ENCODE data around the gene HPN. TPM values are rescaled to one million over a fixed set of nuclear protein-coding genes. Genes with fewer than 3 reads are reported as not detected.
A peak's percentile ranks its signal among the peaks of the same experiment; 100 is the strongest.
"Not testable (repeated sequence)": the region's sequence is repeated elsewhere in the genome, so short reads cannot be mapped to it uniquely, and the experiment has no call there.

Gene HPN
- total and polyA plus RNA-seq, 2 donors, result 0.73 TPM; not detected in 1

DNA sequence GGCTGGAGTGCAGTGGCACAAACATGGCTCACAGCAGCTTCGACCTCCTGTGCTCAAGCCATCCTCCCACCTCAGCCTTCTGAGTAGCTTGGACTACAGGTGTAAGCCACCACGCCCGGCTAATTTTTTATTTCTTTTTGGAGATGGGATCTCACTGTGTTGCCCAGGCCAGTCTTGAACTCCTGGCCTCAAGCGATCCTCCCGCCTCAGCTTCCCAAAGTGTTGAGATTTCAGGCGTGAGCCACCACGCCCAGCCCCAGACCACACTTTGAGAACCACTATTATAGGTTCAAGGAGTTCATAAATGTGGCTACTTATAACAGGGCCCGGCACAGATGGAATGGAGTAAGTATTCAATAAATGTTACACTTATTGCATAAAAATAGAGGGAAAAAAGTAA, 14.5 kb upstream of the HPN start:
- DNase-seq (ENCODE audit: extremely low spot score), result no peak
- Histone ChIP-seq H3K4me1 (ENCODE audit: insufficient read depth) (peaks cover 2% of the 10 kb centered on the region), H3K27ac (ENCODE audit: low read depth) (no peak overlapping the region), H3K4me3 (ENCODE audit: low read depth, low read length) (no peak overlapping the region), H3K36me3 (ENCODE audit: insufficient read depth) (peaks cover 11% of the 10 kb centered on the region)
- 87% methylated on average over 8 of the region's 8 CpGs for WGBS

DNA sequence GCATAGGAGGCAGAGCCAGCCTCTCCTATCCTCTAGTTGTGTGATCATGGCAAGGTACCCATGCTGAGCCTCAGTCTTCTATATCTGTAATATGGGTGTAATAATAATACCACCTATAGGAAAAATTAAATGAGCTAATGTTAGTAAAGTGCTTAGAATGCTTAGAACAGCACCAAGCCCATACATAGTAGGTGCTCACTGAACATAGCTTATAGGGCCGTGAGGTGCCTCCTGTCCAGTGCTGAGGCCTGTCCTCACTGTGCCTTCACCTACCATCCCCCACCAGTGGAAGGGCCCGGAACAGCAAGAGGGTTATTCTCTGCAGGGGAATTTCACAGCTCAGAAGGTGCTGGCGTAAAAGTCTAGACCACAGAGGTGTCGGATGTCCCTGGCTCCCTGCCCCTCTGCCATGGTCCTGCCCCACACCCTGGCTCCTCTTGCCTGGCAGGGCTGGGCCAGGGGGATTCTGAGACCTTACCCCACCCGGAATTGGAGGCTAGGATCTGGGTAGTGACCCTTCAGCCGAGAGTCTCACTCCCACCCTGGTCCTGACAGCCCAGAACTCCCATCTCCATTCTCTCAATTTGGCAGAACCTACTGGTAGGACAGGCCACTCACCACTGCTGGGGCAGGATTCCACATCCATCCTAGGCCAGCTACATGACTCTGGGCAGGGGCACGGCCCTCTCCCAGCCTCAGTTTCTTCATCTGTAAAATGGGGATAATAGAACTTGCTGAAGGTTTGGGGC, 13.5 kb upstream of the HPN start:
- Histone ChIP-seq H3K4me1 (ENCODE audit: insufficient read depth) (peaks cover 2% of the 10 kb centered on the region), H3K4me3 (ENCODE audit: low read depth, low read length) (no peak overlapping the region), H3K36me3 (ENCODE audit: insufficient read depth) (peaks cover 7% of the 10 kb centered on the region), H3K27ac (ENCODE audit: low read depth) (no peak overlapping the region)
- DNase-seq (ENCODE audit: extremely low spot score), result no peak
- WGBS, result 83% methylated on average over 7 of the region's 7 CpGs

DNA sequence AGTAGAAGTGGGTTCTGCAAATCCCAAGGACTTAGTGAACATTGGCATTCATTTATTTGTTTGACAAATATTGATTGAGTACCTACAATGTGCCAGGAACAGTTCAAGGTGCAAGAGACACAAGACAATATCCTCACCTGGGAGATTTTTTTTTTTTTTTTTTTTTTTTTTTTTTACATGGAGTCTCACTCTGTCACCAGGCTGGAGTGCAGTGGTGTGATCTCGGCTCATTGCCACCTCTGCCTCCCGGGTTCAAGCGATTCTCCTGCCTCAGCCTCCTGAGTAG, 13.0 kb upstream of the HPN start:
- H3K4me3 ChIP-seq (ENCODE audit: low read depth, low read length); H3K36me3 ChIP-seq (ENCODE audit: insufficient read depth); H3K27ac ChIP-seq (ENCODE audit: low read depth); DNase-seq (ENCODE audit: extremely low spot score); H3K4me1 ChIP-seq (ENCODE audit: insufficient read depth): not testable (repeated sequence)
- WGBS, result 93% methylated on average over 3 of the region's 3 CpGs

DNA sequence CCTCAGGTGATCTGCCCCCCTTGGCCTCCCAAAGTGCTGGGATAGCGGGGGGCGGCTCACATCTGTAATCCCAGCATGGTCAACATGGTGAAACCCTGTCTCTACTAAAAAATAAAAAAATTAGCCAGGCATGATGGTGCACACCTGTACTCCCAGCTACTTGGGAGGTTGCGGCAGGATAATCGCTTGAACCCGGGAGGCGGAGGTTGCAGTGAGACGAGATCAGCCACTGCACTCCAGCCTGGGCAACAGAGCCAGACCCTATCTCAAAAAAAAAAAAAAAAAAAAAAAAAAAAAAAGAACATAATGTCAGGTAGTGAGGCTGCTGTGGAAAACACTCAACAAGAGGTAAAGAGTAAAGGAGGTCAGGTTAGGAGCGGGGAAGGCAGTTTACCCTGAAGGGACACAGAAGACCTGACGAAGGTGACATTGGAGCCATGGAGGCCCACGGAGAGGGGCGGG, 12.2 kb upstream of the HPN start:
- not testable (repeated sequence) for H3K27ac ChIP-seq (ENCODE audit: low read depth)
- WGBS, result 72% methylated on average over 11 of the region's 11 CpGs

DNA sequence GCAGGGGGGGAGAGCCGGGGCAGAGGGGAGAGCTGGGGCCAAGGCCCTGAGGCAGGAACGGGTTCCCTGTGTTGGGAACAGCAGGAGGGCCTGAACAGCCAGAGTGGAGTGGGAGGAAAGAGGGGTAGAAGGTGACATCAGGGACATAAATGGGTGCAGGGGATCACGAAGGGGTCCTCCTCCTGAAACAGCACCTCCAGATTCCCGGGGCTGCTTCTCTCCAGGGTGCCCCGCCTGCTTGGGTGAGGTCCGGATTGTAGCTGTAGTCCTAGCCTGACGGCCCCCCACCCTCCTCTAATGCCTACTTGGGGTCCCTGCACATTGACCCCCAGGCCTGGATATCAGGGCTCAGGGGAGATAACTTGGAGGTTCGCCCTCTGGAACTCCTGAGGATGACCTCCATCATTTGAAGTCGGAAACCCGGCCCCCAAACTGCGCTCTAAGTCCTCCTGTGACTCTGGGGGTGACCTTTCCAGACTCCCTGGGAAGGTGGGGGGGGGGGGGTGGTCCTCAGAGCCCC, 11.7 kb upstream of the HPN start:
- Histone ChIP-seq H3K4me1 (ENCODE audit: insufficient read depth) (peaks cover 2% of the 10 kb centered on the region), H3K4me3 (ENCODE audit: low read depth, low read length) (peak overlapping the region; percentile 75), H3K27ac (ENCODE audit: low read depth) (no peak overlapping the region), H3K36me3 (ENCODE audit: insufficient read depth) (peaks cover 1% of the 10 kb centered on the region)
- DNase-seq (ENCODE audit: extremely low spot score), result no peak
- 15% methylated on average over 11 of the region's 11 CpGs for WGBS

More for the DNA sequence above, 12.2 kb upstream of the HPN start:
- H3K36me3 ChIP-seq (ENCODE audit: insufficient read depth); H3K4me3 ChIP-seq (ENCODE audit: low read depth, low read length); H3K4me1 ChIP-seq (ENCODE audit: insufficient read depth); DNase-seq (ENCODE audit: extremely low spot score): not testable (repeated sequence)

DNA sequence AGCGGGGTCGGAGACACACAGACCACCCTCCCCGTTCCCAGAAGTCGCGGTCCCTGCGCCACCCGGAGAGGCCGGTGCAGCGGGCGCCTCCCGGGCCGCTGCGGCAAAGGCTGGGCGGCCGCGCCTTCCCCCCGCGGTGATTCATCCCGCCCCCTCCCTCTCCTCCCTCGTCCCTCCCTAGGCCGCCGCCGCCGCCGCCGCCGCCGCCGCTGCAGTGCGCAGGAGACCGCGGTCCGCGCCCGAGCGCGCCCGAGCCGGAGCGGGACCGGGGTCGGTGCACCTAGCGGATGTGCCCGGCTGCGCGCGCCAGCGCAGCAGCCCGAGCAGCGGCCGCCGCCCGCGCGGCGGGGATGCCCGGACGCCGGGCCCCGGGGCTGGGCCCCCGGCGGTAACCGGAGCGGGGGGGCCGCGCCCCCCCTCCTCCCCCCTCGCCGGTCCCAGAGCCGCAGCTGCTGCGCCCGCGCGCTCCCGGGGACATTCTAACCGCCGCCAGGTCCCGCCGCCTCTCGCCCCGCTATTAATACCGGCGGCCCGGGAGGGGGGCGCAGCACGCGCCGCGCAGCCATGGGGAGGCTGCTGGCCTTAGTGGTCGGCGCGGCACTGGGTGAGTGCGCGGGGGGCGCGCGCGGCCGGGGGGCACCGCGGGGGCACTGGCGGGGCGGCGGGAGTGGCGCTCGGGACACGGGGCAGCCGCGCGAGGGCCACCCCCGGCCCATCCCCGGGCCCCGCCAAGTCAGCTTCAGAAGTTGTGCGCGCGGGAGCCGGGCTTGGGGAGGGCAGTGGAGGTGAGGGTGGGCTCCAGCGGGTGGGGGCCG, 11.1 kb upstream of the HPN start, which contains the start of gene SCN1B:
TSS of gene SCN1B (plus strand) at position 214 of the 815 bp plus-strand sequence. CDS start at position 565, 351 bp downstream.
- Histone ChIP-seq H3K36me3 (ENCODE audit: insufficient read depth) (no peaks in the 10 kb centered on the region), H3K27ac (ENCODE audit: low read depth) (no peak within 1 kb of the TSS), H3K4me1 (ENCODE audit: insufficient read depth) (peaks cover 2% of the 10 kb centered on the region), H3K4me3 (ENCODE audit: low read depth, low read length) (peak within 1 kb of the TSS; percentile 75)
- DNase-seq (ENCODE audit: extremely low spot score), result no peak
- under 1% methylated on average over 117 of the region's 118 CpGs for WGBS

DNA sequence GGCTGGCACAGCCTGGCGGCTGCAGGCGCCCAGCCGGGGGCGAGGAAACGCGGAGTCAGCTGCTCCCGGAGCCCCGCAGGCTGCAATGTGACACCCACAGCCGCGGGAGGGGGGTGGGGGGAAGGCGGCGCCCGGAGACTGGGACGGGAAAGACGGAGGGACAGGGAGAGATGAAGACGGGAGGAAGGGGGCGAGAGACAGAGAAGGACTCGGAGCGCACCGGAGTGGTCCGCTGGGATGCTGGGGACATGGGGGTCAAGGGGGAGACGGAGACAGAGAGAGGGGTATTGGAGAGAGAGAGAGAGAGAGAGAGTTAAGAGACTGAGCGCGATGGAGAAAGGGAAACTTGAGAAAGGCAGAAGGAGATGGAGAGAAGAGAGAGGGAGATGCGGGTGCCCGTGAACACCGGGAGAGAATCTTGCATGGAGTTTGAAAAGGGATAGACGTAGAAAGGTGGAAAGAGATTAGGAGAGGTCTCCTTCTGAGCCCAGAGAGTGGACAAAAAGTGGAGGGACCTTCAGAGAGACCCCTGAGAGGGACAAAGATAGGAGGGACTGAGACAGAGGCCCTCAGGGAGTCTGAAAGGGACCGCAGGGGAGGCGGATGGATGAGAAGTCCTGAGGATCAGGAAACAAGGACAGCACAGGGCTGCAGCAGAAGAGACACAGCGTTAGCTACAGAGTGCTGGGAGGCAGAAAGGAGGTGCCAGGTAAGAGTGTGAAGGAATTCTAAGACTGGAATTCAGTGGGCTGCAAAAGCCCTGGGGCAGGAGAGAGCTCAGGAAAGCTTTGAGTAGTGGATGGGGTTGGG, 10.2 kb upstream of the HPN start:
- no peak for DNase-seq (ENCODE audit: extremely low spot score)
- H3K36me3 ChIP-seq (ENCODE audit: insufficient read depth), result no peaks in the 10 kb centered on the region
- H3K4me3 ChIP-seq (ENCODE audit: low read depth, low read length), result peak overlapping the region; percentile 75
- H3K4me1 ChIP-seq (ENCODE audit: insufficient read depth), result peaks cover 2% of the 10 kb centered on the region
- H3K27ac ChIP-seq (ENCODE audit: low read depth), result no peak overlapping the region
- 7% methylated on average over 31 of the region's 31 CpGs for WGBS

DNA sequence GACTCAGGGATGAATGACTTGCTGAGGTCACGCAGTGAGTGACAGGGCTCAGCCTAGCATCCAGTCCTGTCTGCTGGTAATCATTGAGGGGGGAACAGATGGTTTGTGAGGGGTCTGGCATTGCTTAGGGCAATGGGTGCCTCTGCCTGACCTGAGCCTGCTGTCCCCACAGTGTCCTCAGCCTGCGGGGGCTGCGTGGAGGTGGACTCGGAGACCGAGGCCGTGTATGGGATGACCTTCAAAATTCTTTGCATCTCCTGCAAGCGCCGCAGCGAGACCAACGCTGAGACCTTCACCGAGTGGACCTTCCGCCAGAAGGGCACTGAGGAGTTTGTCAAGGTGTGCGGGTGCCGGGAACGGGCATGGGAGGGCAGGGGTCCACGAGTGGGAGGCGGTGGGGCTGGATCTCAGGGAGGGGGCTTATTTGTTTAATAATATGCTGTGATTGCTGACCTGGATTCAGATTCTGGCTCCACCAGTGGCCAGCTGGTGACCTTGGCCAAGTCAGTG, 9.1 kb upstream of the HPN start:
- Histone ChIP-seq H3K4me1 (ENCODE audit: insufficient read depth) (peaks cover 2% of the 10 kb centered on the region), H3K36me3 (ENCODE audit: insufficient read depth) (no peaks in the 10 kb centered on the region), H3K4me3 (ENCODE audit: low read depth, low read length) (no peak overlapping the region), H3K27ac (ENCODE audit: low read depth) (no peak overlapping the region)
- no peak for DNase-seq (ENCODE audit: extremely low spot score)
- WGBS, result 95% methylated on average over 17 of the region's 17 CpGs

DNA sequence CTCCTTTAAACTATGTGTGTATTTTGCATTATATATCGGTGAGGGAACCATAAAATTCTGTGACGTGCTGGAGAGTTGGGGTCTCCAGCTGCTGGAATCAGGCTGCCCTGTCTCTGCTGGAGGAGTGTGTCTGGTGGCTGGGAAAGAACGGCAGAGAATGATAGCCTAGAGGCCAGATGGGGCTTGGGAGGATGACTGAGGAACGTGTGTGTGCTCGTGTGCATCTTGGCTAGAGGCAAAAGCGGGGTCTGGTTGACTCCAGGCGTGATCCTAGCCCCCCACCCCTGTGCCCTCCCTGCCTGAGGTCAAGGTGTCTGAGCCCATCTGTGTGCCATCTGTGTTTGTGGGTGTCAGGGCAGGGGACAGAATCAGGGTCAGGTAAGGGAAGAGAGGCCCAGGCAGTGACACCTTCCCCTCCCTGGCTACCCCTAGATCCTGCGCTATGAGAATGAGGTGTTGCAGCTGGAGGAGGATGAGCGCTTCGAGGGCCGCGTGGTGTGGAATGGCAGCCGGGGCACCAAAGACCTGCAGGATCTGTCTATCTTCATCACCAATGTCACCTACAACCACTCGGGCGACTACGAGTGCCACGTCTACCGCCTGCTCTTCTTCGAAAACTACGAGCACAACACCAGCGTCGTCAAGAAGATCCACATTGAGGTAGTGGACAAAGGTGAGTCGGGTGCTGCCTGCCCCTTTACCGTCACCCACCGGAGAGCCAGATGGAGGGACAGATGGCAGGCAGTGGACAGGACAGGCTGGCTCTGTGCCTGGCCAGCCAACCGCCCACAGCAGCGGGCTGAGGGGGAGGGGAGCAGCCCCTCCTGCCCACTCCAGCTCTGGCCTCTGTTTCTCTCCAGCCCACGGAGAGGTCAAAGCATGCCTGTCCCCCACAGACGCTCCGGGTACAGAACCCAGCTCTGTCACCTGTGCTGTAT, 8.2 kb upstream of the HPN start:
- Histone ChIP-seq H3K36me3 (ENCODE audit: insufficient read depth) (no peaks in the 10 kb centered on the region), H3K4me3 (ENCODE audit: low read depth, low read length) (no peak overlapping the region), H3K27ac (ENCODE audit: low read depth) (no peak overlapping the region), H3K4me1 (ENCODE audit: insufficient read depth) (peaks cover 2% of the 10 kb centered on the region)
- WGBS, result 91% methylated on average over 30 of the region's 30 CpGs
- no peak for DNase-seq (ENCODE audit: extremely low spot score)

DNA sequence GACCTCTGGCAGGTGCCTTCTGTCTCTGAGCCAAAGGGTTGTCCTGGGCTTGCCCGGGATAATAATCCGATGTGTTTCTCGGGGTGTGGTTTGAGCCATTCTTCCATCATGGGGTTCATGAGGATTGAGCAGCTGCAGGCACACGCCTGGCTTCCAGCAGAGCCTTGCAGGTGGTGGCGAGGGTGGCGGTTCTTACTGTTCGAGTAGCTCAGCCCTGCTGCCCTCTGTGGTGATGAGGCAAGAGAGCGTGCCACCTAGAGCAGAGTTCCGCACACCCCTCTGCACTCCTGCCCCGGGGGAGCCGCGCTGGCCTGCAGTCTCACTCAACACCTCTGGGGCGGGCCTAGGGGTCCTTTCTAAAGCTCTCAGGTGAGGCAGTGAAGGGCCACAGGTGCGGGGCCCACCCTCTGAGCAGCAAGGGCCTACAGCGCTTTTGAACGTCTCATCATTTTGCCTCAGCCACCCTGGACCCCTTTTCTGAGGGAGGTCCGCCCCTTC, 7.5 kb upstream of the HPN start:
- WGBS, result 90% methylated on average over 17 of the region's 17 CpGs
- peaks cover 2% of the 10 kb centered on the region for H3K4me1 ChIP-seq (ENCODE audit: insufficient read depth)
- H3K4me3 ChIP-seq (ENCODE audit: low read depth, low read length), result no peak overlapping the region
- no peak for DNase-seq (ENCODE audit: extremely low spot score)
- H3K27ac ChIP-seq (ENCODE audit: low read depth), result no peak overlapping the region
- H3K36me3 ChIP-seq (ENCODE audit: insufficient read depth), result no peaks in the 10 kb centered on the region

DNA sequence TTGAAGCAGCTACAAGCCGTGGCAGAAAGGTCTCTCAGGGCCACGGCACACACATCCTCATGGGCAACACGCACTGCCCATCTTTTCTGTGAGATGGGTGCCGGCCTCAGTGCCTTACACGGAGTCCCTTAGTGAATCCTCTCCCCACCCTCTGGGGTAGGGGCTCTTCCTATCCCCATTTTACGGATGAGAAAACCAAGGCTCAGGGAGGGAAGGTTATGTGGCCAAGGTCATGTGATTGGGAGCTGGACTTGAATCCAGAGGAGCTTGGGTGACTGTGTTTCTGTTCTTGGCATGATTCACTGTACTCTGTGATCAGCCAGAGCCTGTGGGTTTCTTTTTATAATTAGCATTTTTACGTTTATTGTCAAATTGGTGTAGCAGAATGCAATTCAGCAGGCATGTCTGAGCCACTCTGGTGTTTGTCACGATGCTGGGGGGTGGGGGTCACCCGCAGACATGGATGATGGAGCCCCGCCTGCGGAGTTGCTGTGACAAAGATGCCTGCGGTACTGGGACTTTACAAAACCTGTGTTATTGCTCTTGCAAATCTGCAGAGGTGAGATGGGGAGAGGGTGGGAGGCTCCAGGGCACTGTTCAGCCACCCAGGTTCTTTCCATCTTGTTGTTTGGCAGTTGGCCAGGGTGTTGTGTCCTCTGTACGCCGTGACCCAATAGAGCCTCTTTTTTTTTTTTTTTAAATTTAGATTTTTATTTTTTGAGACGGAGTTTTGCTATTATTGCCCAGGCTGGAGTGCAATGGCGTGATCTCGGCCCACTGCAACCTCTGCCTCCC, 6.7 kb upstream of the HPN start:
- Histone ChIP-seq H3K4me3 (ENCODE audit: low read depth, low read length) (no peak overlapping the region), H3K27ac (ENCODE audit: low read depth) (no peak overlapping the region), H3K36me3 (ENCODE audit: insufficient read depth) (no peaks in the 10 kb centered on the region), H3K4me1 (ENCODE audit: insufficient read depth) (peaks cover 2% of the 10 kb centered on the region)
- 87% methylated on average over 17 of the region's 17 CpGs for WGBS
- DNase-seq (ENCODE audit: extremely low spot score), result no peak
